ENCODE measurements around the gene KCNN3.

DNA sequence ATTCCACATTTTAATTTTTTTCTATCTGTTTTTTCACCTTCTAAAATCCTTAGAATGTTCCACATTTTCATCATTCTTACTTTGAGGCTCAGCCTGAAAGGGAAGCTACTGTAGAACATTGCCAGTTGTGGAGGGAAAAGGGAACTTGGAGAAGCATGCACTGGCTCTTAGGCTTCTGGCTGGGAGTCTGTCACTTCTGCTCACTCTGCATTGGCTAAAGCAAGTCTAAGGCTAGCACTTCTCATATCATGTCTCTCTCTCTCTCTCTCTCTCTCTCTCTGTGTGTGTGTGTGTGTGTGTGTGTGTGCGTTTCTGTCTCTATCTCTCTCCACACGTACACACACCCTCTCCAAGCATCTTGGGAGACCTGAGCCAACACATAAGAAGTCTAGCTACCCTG is 212.5 kb downstream of the KCNN3 start:
- TF ChIP-seq, protein P1, sequence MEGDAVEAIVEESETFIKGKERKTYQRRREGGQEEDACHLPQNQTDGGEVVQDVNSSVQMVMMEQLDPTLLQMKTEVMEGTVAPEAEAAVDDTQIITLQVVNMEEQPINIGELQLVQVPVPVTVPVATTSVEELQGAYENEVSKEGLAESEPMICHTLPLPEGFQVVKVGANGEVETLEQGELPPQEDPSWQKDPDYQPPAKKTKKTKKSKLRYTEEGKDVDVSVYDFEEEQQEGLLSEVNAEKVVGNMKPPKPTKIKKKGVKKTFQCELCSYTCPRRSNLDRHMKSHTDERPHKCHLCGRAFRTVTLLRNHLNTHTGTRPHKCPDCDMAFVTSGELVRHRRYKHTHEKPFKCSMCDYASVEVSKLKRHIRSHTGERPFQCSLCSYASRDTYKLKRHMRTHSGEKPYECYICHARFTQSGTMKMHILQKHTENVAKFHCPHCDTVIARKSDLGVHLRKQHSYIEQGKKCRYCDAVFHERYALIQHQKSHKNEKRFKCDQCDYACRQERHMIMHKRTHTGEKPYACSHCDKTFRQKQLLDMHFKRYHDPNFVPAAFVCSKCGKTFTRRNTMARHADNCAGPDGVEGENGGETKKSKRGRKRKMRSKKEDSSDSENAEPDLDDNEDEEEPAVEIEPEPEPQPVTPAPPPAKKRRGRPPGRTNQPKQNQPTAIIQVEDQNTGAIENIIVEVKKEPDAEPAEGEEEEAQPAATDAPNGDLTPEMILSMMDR (CRISPR knock-in tag; IDR thresholded peaks at IDR 0.05) = no peak
- no peak for TF ChIP-seq ZFX (CRISPR knock-in tag; IDR thresholded peaks at IDR 0.05; ENCODE audit: low read depth)
- no peak for TF ChIP-seq SRF (IDR thresholded peaks at IDR 0.05; ENCODE audit: low read depth, low read length)
- TF ChIP-seq CHD2 (IDR thresholded peaks at IDR 0.05; ENCODE audit: low read depth, low read length) = no peak
- no peak for TF ChIP-seq NFE2 (CRISPR knock-in tag; IDR thresholded peaks at IDR 0.05)
- no peak for TF ChIP-seq DPF2 (CRISPR knock-in tag; IDR thresholded peaks at IDR 0.05; ENCODE audit: borderline replicate concordance, low read depth)
- TF ChIP-seq EED (CRISPR knock-in tag; IDR thresholded peaks at IDR 0.05) = no peak
- no peak for TF ChIP-seq SMC3 (IDR thresholded peaks at IDR 0.05; ENCODE audit: low read length)
- TF ChIP-seq, protein P2, sequence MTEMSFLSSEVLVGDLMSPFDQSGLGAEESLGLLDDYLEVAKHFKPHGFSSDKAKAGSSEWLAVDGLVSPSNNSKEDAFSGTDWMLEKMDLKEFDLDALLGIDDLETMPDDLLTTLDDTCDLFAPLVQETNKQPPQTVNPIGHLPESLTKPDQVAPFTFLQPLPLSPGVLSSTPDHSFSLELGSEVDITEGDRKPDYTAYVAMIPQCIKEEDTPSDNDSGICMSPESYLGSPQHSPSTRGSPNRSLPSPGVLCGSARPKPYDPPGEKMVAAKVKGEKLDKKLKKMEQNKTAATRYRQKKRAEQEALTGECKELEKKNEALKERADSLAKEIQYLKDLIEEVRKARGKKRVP (CRISPR knock-in tag; IDR thresholded peaks at IDR 0.05) = no peak
- TF ChIP-seq ZFP1 (CRISPR knock-in tag; IDR thresholded peaks at IDR 0.05) = no peak
- no peak for TF ChIP-seq YY1 (IDR thresholded peaks at IDR 0.05; ENCODE audit: insufficient read depth, insufficient replicate concordance, low read depth, low read length)
- TF ChIP-seq NR3C1 (CRISPR knock-in tag; IDR thresholded peaks at IDR 0.05) = no peak
- TF ChIP-seq SMAD9 (CRISPR knock-in tag; IDR thresholded peaks at IDR 0.05) = no peak

Measured in HepG2 (cell line).